SK-N-SH (cell line): Measurements from ENCODE around the gene ARHGEF4. TPM values are rescaled to one million over a fixed set of nuclear protein-coding genes. Genes with fewer than 3 reads are reported as not detected.
A peak's percentile ranks its signal among the peaks of the same experiment; 100 is the strongest.

Experiments
- CTCF ChIA-PET: fragments of 300-600, 350-600 bp; formaldehyde crosslinking; extraction: SDS; loops from one replicate; lab custom pipeline; 2021; lab: Yijun Ruan, JAX
- POLR2A ChIA-PET: fragments of 350-600 bp; sonication (Branson Sonifier 250); formaldehyde crosslinking; extraction: SDS; loops from one replicate; lab custom pipeline; 2020; ENCODE audit warnings: antibody characterized with exemption, inconsistent platforms; lab: Yijun Ruan, JAX
- DNase-seq: peaks from one replicate; pipeline ENCODE4 v3.0.0; 2012
- H2AFZ ChIP-seq: fragments of 200-600 bp; sonication (generic); 2 replicates; pipeline ENCODE4 v1.8.1; 2016; ENCODE audit warnings: antibody characterized with exemption, mild to moderate bottlenecking, low read depth
- H3F3A ChIP-seq: fragments of 200-600 bp; sonication (generic); replicated peaks from 2 replicates; pipeline ENCODE3; 2016; ENCODE audit warnings: antibody characterized with exemption, mild to moderate bottlenecking; ENCODE audit not compliant: insufficient read depth
- H3K27ac ChIP-seq, 2 experiments: fragments of 200-500 bp in 1 of 2; fragments of 200-600 bp in 1 of 2; sonication (Bioruptor generic) in 1 of 2; sonication (generic), shearing (Covaris generic) in 1 of 2; 2 replicates each; pipeline versions ENCODE4 v1.5.1 to v1.6.1; 2014 to 2016; ENCODE audit warnings: low read depth in 2 of 2, inconsistent platforms in 1 of 2, low read length in 1 of 2, mild to moderate bottlenecking in 1 of 2, mixed read lengths in 1 of 2
- H3K27me3 ChIP-seq: fragments of 200-600 bp; sonication (generic), shearing (Covaris generic); 2 replicates; pipeline ENCODE4 v1.6.1; 2016; ENCODE audit warnings: mixed run types; ENCODE audit not compliant: insufficient read depth
- H3K36me3 ChIP-seq, 2 experiments: fragments of 200-500 bp in 1 of 2; fragments of 200-600 bp in 1 of 2; sonication (Bioruptor generic) in 1 of 2; sonication (generic) in 1 of 2; replicated peaks in 1 of 2; 2 replicates each; pipeline versions ENCODE3 to v1.5.1; 2014 to 2016; ENCODE audit warnings: low read length in 1 of 2, mild to moderate bottlenecking in 1 of 2; ENCODE audit not compliant: insufficient read depth in 2 of 2, control insufficient read depth in 1 of 2
- H3K4me1 ChIP-seq, 2 experiments: fragments of 200-500 bp in 1 of 2; fragments of 200-600 bp in 1 of 2; sonication (Bioruptor generic) in 1 of 2; sonication (generic), shearing (Covaris generic) in 1 of 2; 2 replicates each; pipeline versions ENCODE4 v1.5.1 to v1.6.1; 2014 to 2016; ENCODE audit warnings: low read depth in 1 of 2, low read length in 1 of 2, mixed run types in 1 of 2; ENCODE audit not compliant: insufficient read depth in 2 of 2, control insufficient read depth in 1 of 2
- H3K4me2 ChIP-seq: fragments of 200-600 bp; sonication (generic), shearing (Covaris generic); 2 replicates; pipeline ENCODE4 v1.6.1; 2017; ENCODE audit warnings: mixed run types
- H3K4me3 ChIP-seq, 2 experiments: fragments of 200-500 bp in 1 of 2; fragments of 200-600 bp in 1 of 2; sonication (Bioruptor generic) in 1 of 2; sonication (generic), shearing (Covaris generic) in 1 of 2; 2 replicates each; pipeline versions ENCODE4 v1.5.1 to v1.8.1; 2014 to 2016; ENCODE audit warnings: low read depth in 2 of 2, inconsistent platforms in 1 of 2, low read length in 1 of 2, mild to moderate bottlenecking in 1 of 2, mixed read lengths in 1 of 2, moderate library complexity in 1 of 2
- H3K79me2 ChIP-seq: fragments of 200-600 bp; sonication (generic); 2 replicates; pipeline ENCODE4 v1.8.1; 2017; ENCODE audit warnings: mild to moderate bottlenecking; ENCODE audit not compliant: insufficient read depth
- H3K9ac ChIP-seq: fragments of 200-600 bp; sonication (generic); 2 replicates; pipeline ENCODE4 v1.6.1; 2017; ENCODE audit warnings: mixed run types
- H3K9me2 ChIP-seq: fragments of 200-600 bp; sonication (generic); 2 replicates; pipeline ENCODE4 v1.6.1; 2017; ENCODE audit warnings: mixed run types
- H3K9me3 ChIP-seq: fragments of 200-600 bp; sonication (generic); 2 replicates; pipeline ENCODE4 v1.6.1; 2017; ENCODE audit warnings: mixed run types, mild to moderate bottlenecking, moderate library complexity
- H4K20me1 ChIP-seq: fragments of 200-600 bp; sonication (generic); 2 replicates; pipeline ENCODE4 v1.6.1; 2017; ENCODE audit warnings: mild to moderate bottlenecking, mixed run types; ENCODE audit not compliant: insufficient read depth
- CHD2 ChIP-seq: fragments of 150-350 bp; IDR thresholded peaks from 2 replicates; pipeline ENCODE4 v1.6.1; 2018; ENCODE audit warnings: low read length; ENCODE audit not compliant: partially characterized antibody
- EZH2phosphoT487 ChIP-seq: fragments of 200-600 bp; sonication (generic); IDR thresholded peaks from 2 replicates; pipeline ENCODE4 v1.6.1; 2017; ENCODE audit warnings: low read depth, mixed run types, mild to moderate bottlenecking, antibody characterized with exemption, moderate library complexity, borderline replicate concordance
- GABPA ChIP-seq: IDR thresholded peaks from 2 replicates; pipeline ENCODE4 v1.4.0; 2012; ENCODE audit warnings: low read depth, mild to moderate bottlenecking
- GATA2 ChIP-seq: sonication (generic); formaldehyde crosslinking; IDR thresholded peaks from 2 replicates; pipeline ENCODE4 v1.5.0; 2020; ENCODE audit warnings: mild to moderate bottlenecking, missing genetic modification reagents
- IRF3 ChIP-seq: fragments of 150-350 bp; IDR thresholded peaks from 2 replicates; pipeline ENCODE4 v1.6.1; 2016; ENCODE audit warnings: mild to moderate bottlenecking, low read depth, low read length
- MAX ChIP-seq: IDR thresholded peaks from 2 replicates; pipeline ENCODE4 v1.4.0; 2012; ENCODE audit warnings: low read depth
- NFIC ChIP-seq: IDR thresholded peaks from 2 replicates; pipeline ENCODE4 v1.4.0; 2012; ENCODE audit warnings: borderline replicate concordance
- NRF1 ChIP-seq: IDR thresholded peaks from 2 replicates; pipeline ENCODE4 v1.6.1; 2012; ENCODE audit warnings: low read depth, mild to moderate bottlenecking, low read length
- POLR2AphosphoS5 ChIP-seq: IDR thresholded peaks from 2 replicates; pipeline ENCODE4 v1.6.1; 2012; ENCODE audit warnings: low read depth, low read length
- RFX5 ChIP-seq: IDR thresholded peaks from 2 replicates; pipeline ENCODE4 v1.6.1; 2012; ENCODE audit warnings: mild to moderate bottlenecking, improper control_type of control experiment, low read length
- TAF1 ChIP-seq: IDR thresholded peaks from 2 replicates; pipeline ENCODE4 v1.6.1; 2012; ENCODE audit warnings: low read depth, mild to moderate bottlenecking, low read length, moderate library complexity, borderline replicate concordance
- USF2 ChIP-seq: fragments of 150-350 bp; IDR thresholded peaks from 2 replicates; pipeline ENCODE4 v1.6.1; 2017; ENCODE audit warnings: antibody characterized with exemption, low read length, low read depth, borderline replicate concordance
- WGBS: methylation state at CpG from one replicate; pipeline ENCODE4 v1.1.6; 2017; ENCODE audit warnings: low lambda C conversion rate; 5-methylcytosine and 5-hydroxymethylcytosine counted together
- polyA plus RNA-seq, 3 experiments: library from polyadenylated mRNA; depleted of rRNA; stranded (reverse); fragments of >200 nt; gene quantifications; 2 replicates each; pipeline ENCODE4 v1.2.3, GENCODE V29; 2012
- TF ChIP-seq, protein P1 (sequence below): IDR thresholded peaks from 2 replicates; pipeline ENCODE4; 2012
- TF ChIP-seq, protein P2 (sequence below): IDR thresholded peaks from 2 replicates; pipeline ENCODE4 v1.4.0; 2012; ENCODE audit warnings: low read depth, borderline replicate concordance

The ARHGEF4 gene
- polyA plus RNA-seq, 1 of the 3 experiments (the other 2 are of a cell fraction), result 2.3 TPM

- peaks cover 93% of the 10 kb centered on the region for H3K79me2 ChIP-seq
- H3K9ac ChIP-seq, result no peak overlapping the region
- H3K4me2 ChIP-seq, result peak overlapping the region; percentile 48
- ChIA-PET CTCF (no interaction called here), POLR2A (no interaction called here)
- DNase-seq, result no peak
- WGBS, result 84% methylated on average over 4 of the region's 4 CpGs
- H2AFZ ChIP-seq, result no peak overlapping the region
- H4K20me1 ChIP-seq, result peaks cover 88% of the 10 kb centered on the region
- H3K9me3 ChIP-seq, result no peaks in the 10 kb centered on the region
- H3K4me3 ChIP-seq, result no peak overlapping the region
- peaks cover 11 to 12% of the 10 kb centered on the region in 2 experiments; a peak in 2 of 4 replicates for H3K4me1 ChIP-seq
- peaks cover 44 to 46% of the 10 kb centered on the region in 2 experiments for H3K36me3 ChIP-seq
- H3K27ac ChIP-seq, result peak overlapping the region in 1 of 2 experiments; percentile 61; a peak in 1 of 4 replicates
- no peak for TF ChIP-seq EZH2phosphoT487
- TF ChIP-seq, protein P1, sequence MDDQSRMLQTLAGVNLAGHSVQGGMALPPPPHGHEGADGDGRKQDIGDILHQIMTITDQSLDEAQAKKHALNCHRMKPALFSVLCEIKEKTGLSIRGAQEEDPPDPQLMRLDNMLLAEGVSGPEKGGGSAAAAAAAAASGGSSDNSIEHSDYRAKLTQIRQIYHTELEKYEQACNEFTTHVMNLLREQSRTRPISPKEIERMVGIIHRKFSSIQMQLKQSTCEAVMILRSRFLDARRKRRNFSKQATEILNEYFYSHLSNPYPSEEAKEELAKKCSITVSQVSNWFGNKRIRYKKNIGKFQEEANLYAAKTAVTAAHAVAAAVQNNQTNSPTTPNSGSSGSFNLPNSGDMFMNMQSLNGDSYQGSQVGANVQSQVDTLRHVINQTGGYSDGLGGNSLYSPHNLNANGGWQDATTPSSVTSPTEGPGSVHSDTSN, result no peak
- TF ChIP-seq TAF1, result no peak
- TF ChIP-seq NRF1, result no peak
- no peak for TF ChIP-seq USF2
- TF ChIP-seq, protein P2, sequence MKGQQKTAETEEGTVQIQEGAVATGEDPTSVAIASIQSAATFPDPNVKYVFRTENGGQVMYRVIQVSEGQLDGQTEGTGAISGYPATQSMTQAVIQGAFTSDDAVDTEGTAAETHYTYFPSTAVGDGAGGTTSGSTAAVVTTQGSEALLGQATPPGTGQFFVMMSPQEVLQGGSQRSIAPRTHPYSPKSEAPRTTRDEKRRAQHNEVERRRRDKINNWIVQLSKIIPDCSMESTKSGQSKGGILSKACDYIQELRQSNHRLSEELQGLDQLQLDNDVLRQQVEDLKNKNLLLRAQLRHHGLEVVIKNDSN, result no peak
- TF ChIP-seq CHD2, result no peak
- TF ChIP-seq POLR2AphosphoS5, result no peak
- no peak for TF ChIP-seq RFX5
- TF ChIP-seq NFIC, result no peak
- TF ChIP-seq GABPA, result no peak
- TF ChIP-seq GATA2 (CRISPR knock-in tag), result no peak
- no peak for TF ChIP-seq IRF3
- TF ChIP-seq MAX, result no peak
- no peaks in the 10 kb centered on the region for H3K27me3 ChIP-seq
- no peaks in the 10 kb centered on the region for H3K9me2 ChIP-seq
- H3F3A ChIP-seq, result peaks cover 3% of the 10 kb centered on the region
Measured at GRCh38 chr2:131056932-131057287, 220.2 kb downstream of the ARHGEF4 start.
